Lung (tissue), 12 donors: ENCODE results near the gene GOLGB1. TPM values are rescaled to one million over a fixed set of nuclear protein-coding genes. Genes with fewer than 3 reads are reported as not detected.

Source experiments
- ATAC-seq: fragments of 200-7000 bp; cut with Tn5 transposase; one replicate; pipeline ENCODE4 v1.9.1; 2020; ENCODE audit warnings: moderate number of reproducible peaks; ENCODE audit not compliant: insufficient read depth, low FRiP score
- DNase-seq, 3 donors: peaks; one replicate each; pipeline ENCODE4 v3.0.0-alpha.2; 2013 to 2017
- H3K27ac ChIP-seq, 2 donors: one replicate each; pipeline ENCODE4 v1.5.1; 2013; ENCODE audit warnings: mild to moderate bottlenecking in 2 of 2, moderate library complexity in 2 of 2, control low read depth in 1 of 2, inconsistent platforms in 1 of 2, low read depth in 1 of 2, low read length in 1 of 2
- H3K27me3 ChIP-seq, 3 donors: one replicate each; pipeline ENCODE4 v1.5.1; 2013; ENCODE audit warnings: low read length in 2 of 3; ENCODE audit not compliant: control insufficient read depth in 3 of 3, insufficient read depth in 3 of 3
- H3K36me3 ChIP-seq, 4 donors: one replicate each; pipeline ENCODE4 v1.5.1; 2013; ENCODE audit warnings: low read length in 4 of 4, mild to moderate bottlenecking in 1 of 4, moderate library complexity in 1 of 4; ENCODE audit not compliant: control insufficient read depth in 4 of 4, insufficient read depth in 4 of 4
- H3K4me1 ChIP-seq, 5 donors: one replicate each; pipeline ENCODE4 v1.5.1; 2013; ENCODE audit warnings: low read length in 5 of 5, mild to moderate bottlenecking in 2 of 5, moderate library complexity in 1 of 5; ENCODE audit not compliant: control insufficient read depth in 5 of 5, insufficient read depth in 5 of 5
- H3K4me3 ChIP-seq: one replicate; pipeline ENCODE4 v1.5.1; 2013; ENCODE audit warnings: mild to moderate bottlenecking, control low read depth, moderate library complexity
- H3K9ac ChIP-seq, 2 donors: one replicate each; pipeline ENCODE4 v1.5.1; 2013; ENCODE audit warnings: low read length in 2 of 2, control low read depth in 1 of 2; ENCODE audit not compliant: insufficient read depth in 1 of 2
- H3K9me3 ChIP-seq, 4 donors: one replicate each; pipeline ENCODE4 v1.5.1; 2013; ENCODE audit warnings: low read length in 3 of 4, mild to moderate bottlenecking in 1 of 4, moderate library complexity in 1 of 4; ENCODE audit not compliant: control insufficient read depth in 4 of 4, insufficient read depth in 3 of 4
- WGBS, 2 donors: extraction: QIAGEN DNeasy Blood & Tissue Kit; methylation state at CpG; one replicate each; pipeline ENCODE4 v1.1.7; 2013; 5-methylcytosine and 5-hydroxymethylcytosine counted together
- polyA plus RNA-seq, 2 donors: library from polyadenylated mRNA; stranded (reverse); fragments of 200-250 nt; gene quantifications; one replicate each; pipeline ENCODE4 v1.2.1, GENCODE V29; 2013
- total RNA-seq, 2 donors: library from RNA; depleted of rRNA in 1 of 2; stranded (reverse); fragments of >200 nt in 1 of 2; gene quantifications; one replicate each; pipeline ENCODE4 v1.2.1, GENCODE V29; 2014 to 2021
- TF ChIP-seq, protein P1 (sequence below): IDR thresholded peaks from 2 replicates; pipeline ENCODE4 v1.5.1; 2012; ENCODE audit warnings: mild to moderate bottlenecking; ENCODE audit errors: control extremely low read depth, extremely low read depth
- donor health status: control.
- donor health status: control.
- donor health status: Bipolar disorder and iron deficiency.
- donor health status: healthy.
- donor health status: DM: yes; HTN: yes; CAD: no.

GOLGB1 gene
- total and polyA plus RNA-seq, 4 donors, result 11.6 to 92.8 (median 31.1) TPM

DNA sequence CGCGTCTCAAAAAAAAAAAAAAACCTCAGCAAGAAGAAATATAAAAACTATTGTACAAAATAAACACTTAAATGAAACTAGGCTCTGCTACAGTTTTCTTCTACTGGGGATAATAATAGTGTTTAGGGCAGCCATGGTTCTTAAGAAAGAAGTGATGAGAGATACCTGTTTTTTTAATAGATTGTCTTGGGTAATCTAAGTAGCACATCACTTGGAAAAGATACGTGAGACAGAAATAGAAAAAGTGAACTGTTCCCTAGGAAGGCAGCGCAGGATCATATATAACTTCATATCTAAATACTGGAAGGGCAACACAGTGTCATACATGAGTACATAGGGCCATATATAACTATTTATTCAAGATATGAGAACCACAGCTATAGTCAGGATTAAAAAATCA, 11.9 kb downstream of the GOLGB1 start:
- 94 to 97% methylated on average over 4 of the region's 4 CpGs for WGBS, 2 donors
- no peak for ATAC-seq

DNA sequence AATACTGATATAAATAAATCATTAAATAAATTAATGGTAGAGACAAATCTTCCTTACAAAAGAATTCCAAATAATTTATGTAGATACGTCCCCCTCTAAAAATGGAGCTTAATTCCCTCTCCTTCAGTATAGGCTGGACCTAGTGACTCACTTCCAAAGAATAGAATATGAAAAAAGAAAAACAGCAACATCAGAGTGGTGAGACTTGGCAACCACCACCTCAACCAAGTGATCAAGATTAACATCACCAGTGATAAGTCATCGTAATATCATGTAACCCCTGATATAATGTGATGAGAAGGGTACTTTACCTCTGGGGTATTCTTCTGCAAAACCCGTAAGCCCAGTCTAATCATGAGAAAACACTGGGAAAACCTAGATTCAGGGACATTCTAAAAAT, 13.4 kb downstream of the GOLGB1 start:
- peaks cover 0 to 2% (median 1%) of the 10 kb centered on the region in 4 donors for H3K36me3 ChIP-seq
- DNase-seq, result no peak
- H3K27ac ChIP-seq, result no peak overlapping the region
- H3K9me3 ChIP-seq, result no peaks in the 10 kb centered on the region
- no peaks in the 10 kb centered on the region for H3K27me3 ChIP-seq
- no peak overlapping the region for H3K9ac ChIP-seq
- TF ChIP-seq, protein P1, sequence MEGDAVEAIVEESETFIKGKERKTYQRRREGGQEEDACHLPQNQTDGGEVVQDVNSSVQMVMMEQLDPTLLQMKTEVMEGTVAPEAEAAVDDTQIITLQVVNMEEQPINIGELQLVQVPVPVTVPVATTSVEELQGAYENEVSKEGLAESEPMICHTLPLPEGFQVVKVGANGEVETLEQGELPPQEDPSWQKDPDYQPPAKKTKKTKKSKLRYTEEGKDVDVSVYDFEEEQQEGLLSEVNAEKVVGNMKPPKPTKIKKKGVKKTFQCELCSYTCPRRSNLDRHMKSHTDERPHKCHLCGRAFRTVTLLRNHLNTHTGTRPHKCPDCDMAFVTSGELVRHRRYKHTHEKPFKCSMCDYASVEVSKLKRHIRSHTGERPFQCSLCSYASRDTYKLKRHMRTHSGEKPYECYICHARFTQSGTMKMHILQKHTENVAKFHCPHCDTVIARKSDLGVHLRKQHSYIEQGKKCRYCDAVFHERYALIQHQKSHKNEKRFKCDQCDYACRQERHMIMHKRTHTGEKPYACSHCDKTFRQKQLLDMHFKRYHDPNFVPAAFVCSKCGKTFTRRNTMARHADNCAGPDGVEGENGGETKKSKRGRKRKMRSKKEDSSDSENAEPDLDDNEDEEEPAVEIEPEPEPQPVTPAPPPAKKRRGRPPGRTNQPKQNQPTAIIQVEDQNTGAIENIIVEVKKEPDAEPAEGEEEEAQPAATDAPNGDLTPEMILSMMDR, result no peak
- WGBS, 2 donors, result 78 to 98% methylated on average over 3 of the region's 3 CpGs
- H3K4me1 ChIP-seq, result peaks cover 0 to 5% (median 0%) of the 10 kb centered on the region in 5 donors
- ATAC-seq, result no peak
- no peak overlapping the region for H3K4me3 ChIP-seq

More for the DNA sequence above, 11.9 kb downstream of the GOLGB1 start:
- Histone ChIP-seq H3K4me1 (peaks cover 0 to 5% (median 0%) of the 10 kb centered on the region in 5 donors), H3K4me3 (no peak overlapping the region), H3K9ac (no peak overlapping the region), H3K27me3 (no peaks in the 10 kb centered on the region), H3K36me3 (peaks cover 0 to 2% (median 1%) of the 10 kb centered on the region in 4 donors), H3K27ac (no peak overlapping the region), H3K9me3 (no peaks in the 10 kb centered on the region)
- no peak for DNase-seq
- TF ChIP-seq, protein P1, result no peak

DNA sequence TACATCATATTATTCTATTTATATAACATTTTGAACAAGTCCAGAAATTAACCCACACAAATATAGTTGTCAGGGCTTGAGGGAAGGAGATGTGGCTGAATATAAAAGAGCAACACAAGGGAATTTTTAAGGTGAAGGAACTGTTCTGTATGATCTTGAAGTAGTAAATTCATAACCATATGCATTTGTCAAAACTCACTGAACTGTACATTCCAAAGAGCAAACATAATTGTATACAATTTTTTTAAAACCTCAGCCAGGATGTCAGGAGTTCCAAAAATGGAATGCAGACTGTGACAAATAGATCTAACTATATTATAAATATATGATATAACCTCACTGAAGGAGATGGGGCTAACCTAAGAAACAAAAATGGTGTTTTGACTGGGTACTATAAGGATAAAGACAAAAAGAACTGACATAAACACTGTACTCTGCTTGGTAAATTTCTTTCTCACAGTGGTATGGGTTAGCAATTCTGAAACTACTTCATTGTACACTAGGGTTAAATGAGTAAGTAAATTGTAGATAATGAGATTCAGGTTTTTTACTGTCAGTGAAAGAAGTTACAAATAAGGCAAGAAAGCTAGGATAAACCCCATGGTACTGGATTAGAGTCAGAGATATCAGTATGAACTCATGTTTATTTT, 14.4 kb downstream of the GOLGB1 start:
- no peak for ATAC-seq
- H3K36me3 ChIP-seq, result peaks cover 0 to 2% (median 1%) of the 10 kb centered on the region in 4 donors
- no peak overlapping the region for H3K9ac ChIP-seq
- no peak overlapping the region for H3K4me3 ChIP-seq
- H3K4me1 ChIP-seq, result peaks cover 0 to 11% (median 0%) of the 10 kb centered on the region in 5 donors
- no peak for DNase-seq
- H3K27ac ChIP-seq, result no peak overlapping the region
- no peaks in the 10 kb centered on the region for H3K27me3 ChIP-seq
- no peaks in the 10 kb centered on the region for H3K9me3 ChIP-seq
- TF ChIP-seq, protein P1, result no peak
